Measurements from ENCODE around the gene TPCN2.

TPCN2 gene

DNA sequence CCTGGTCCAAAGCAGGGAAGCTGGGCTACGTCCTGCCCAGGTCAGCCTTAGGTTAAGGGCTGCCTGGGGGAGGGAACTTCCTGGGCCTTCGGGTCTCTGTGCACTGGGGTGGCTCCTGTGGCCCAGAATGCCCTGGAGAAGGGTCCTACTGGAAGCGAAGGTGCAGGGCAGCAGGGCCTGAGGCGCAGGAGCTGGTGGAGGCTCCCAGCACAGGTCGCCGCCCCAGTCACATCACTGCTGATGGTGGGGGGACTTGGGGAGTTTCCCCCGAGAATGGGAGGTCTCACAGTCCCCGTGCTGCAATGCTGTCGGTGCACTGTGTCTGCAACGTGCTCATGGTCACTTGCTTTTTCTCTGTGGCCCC is 106.2 kb downstream of the TPCN2 start:
- no peak for DNase-seq

DNA sequence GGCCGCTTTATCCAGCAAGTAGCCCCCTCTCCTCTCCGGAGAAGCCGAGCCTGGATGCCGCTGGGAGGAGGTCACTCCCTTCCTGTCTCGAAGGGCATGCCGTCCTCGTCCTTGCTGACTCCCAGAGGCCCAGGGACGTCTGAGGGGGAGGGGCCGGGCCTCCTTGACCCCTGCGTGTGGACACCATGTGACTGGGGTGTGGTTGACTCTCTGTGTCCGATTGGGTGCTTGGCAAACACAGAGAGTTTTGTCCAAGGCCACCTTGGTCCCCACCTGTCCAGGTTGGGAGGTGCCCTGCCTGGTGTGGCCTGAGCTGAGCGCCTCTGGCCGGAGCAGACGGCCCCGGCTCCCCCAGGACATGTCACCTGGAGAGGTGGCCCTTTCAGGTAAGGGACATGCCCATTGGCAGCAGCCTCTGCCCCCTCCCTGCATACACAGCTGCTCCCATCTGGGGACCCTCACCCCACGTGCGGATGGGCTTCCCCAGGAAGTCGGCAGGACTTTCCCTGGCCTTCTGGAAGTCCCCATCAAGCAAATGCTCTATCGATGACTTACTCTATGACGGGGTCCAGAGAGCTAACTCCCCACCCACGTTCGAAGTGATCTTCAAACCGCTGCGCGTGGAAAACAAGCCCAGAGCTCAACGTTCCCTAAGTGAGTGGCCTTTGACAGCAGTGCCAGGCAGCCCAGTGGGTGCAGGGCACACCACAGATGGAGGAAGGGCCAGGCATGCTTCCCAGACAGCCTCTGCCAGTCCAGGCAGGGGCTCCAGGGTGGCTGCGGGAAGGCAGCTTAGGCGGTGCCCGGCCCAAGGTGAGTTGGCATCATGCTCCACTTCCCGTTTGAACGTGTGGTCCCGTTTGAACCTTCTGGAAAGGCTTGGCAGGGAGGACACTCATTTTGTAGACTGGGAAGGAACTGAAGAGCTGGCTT is 106.8 kb downstream of the TPCN2 start, which contains the start of gene SMIM38:
TSS of gene SMIM38 (plus strand) at position 634 of the 933 bp plus-strand sequence. CDS start 1,912 bp downstream, outside the sequence.
- no peak for DNase-seq

DNA sequence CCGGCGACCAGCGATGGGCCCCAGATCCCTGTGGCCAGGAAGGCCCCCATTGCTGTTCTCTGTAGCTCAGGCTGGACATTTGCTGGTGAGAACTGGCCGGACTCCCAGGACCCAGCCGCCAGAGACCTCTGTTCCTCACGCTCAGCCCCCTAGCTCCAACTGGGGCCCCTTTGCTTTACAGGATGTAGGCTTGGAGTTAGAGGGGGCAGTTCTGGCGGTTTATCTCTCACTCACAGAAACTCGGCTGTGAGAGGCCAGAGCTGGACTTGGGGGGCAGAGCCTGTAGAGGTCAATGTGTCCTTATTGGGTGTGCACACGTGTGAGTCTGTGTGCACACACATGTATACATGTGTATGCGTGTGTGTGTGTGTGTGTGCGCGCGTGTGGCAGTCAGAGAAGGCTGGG is 107.5 kb downstream of the TPCN2 start:
- peak; percentile 56 for DNase-seq

DNA sequence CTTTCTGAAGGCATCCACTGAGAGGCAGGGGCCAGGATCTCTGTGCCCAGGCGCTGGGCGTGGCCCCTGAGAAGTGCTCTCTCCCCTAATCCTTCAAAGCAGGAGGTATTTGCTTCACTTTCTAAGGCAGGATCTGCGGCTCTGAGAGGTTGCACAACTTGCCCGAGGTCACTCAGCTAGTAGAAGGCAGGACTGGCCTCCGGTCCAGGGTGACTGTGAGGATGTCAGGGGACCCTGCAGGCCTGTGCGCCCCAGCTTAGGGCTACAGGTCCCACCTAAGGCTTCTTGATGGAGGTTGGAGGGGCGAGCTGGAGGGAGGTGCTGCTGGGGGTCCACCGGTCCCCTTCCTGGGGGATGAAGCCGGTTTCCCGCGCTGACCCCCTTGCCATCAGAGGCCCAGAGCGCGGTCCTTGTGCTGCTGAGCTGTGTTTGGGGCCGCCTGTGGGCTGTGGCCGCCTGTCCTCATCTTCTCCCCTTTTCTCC is 108.0 kb downstream of the TPCN2 start:
- DNase-seq, result no peak

DNA sequence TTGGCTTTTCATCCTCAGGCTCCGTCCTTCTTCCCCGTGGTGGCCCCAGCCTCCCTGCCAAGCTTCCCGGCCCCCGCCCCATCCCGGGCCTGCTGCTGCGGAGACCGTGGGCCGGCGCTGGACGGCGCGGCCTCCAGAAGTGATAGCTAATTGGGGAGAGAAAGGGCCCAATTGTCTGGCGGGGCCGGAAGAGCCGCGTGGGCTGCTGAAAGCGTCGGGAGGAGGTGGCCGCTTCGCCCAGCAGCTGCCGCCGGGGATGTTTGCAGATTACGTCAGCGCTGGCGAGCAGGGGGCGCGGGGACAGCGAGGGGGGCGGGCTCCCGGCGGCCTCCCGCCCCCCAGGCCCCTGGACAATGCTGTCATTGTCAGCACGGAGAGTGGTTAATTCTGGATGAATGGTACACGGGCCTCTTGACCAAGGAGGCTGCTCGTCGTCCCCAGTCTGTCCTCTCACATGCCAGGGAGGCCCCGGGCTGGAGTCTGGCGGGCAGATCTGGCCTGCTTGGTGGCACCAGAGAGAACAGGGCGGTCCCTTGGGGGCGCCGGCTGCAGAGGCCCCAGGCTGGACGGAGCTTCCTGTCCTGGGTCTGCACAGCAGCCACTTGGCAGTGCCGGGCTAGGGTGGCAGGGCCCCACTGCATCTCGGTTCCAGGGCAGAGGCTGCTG is 108.6 kb downstream of the TPCN2 start:
- peak; percentile 87 for DNase-seq

DNA sequence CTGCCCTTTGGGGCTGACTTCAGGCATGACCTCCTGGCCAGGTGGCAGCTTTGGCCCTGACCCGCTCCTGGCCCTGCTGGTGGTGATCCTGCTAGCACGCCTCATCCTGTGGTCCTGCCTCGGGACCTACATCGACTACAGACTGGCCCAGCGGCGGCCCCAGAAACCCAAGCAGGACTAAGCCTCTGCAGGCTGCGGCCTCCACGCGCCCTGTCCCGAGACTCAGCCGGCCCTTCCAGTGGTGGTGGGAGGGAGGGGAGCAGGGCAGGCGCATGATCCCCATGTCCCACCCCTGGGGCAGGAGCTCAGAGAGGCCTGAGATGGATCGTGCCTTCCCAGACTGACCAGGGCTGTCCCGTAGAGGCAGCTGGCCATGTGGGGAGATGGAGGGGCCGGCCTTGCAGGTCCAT is 109.1 kb downstream of the TPCN2 start:
- no peak for DNase-seq

DNA sequence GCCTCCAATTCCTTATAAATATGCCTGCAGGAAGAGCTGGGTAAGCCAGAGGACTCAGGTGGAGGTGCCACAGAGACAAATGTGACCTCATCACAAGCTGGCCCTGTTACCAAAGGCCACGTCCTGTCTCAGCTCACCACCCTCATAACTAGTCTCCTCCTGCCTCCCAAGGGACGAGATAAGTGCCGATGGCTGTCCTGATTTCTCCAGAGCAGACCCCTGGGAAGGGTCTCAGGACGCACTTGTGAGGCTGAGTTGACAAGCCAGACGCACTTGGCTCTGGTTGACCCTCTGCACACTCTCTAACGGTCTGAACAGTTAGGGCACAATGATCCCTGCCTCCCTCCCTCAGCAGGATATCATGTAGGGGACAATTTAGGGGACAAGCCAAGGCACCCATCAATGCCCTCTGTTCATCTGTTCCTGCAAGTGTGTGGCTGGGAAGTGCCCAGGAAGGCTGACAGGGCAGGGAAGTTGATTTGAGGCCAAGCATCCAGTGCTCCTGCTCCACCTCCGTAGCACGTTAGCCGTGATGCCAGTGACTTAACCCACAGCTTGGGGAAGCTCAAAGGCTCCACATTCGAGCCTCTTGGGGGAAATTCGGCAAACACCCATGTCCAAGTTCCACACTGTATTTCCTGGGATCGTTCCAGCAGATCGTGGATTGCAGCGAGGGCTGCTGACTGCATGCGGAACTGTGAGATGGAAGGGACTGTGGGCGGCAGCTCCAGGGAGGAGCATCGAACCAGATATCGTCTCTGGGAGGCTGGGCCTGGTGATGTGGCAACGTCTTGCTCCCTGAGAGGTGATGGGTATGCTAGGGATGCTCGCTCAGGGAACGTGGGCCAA is 109.8 kb downstream of the TPCN2 start:
- no peak for DNase-seq

DNA sequence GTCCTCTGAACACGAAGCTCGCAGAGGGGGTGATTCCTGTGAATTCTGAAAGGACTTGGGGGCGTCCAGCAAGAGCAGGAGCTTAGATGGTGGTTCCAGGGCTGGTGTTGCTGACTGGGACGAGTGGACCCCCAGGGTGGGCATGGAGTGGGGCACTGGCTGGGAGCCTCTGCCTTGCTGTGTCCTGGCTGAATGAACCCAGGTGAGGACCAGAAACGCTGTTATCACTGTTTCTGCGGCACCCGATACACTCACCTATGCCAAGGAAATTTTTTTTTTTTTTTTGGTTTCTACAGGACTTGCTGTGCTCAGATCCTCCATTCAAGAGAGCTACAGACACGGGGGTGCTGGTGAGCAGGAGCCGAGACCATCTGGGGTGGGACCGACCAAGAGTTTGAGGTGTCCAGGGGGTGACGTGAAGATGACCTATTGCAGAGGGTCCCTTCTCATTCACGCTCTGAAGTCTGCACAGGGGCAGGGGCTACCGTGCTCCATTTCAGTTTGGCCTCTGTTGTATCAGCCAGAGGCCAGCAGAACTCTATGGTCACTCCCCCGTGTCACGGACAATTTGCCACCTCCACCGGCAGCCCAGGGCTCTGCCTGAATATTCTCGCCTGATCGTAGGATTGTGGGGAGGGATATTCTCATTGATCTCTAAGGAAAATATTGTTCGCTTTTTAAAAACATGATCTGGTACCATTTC is 110.6 kb downstream of the TPCN2 start:
- no peak for DNase-seq

DNA sequence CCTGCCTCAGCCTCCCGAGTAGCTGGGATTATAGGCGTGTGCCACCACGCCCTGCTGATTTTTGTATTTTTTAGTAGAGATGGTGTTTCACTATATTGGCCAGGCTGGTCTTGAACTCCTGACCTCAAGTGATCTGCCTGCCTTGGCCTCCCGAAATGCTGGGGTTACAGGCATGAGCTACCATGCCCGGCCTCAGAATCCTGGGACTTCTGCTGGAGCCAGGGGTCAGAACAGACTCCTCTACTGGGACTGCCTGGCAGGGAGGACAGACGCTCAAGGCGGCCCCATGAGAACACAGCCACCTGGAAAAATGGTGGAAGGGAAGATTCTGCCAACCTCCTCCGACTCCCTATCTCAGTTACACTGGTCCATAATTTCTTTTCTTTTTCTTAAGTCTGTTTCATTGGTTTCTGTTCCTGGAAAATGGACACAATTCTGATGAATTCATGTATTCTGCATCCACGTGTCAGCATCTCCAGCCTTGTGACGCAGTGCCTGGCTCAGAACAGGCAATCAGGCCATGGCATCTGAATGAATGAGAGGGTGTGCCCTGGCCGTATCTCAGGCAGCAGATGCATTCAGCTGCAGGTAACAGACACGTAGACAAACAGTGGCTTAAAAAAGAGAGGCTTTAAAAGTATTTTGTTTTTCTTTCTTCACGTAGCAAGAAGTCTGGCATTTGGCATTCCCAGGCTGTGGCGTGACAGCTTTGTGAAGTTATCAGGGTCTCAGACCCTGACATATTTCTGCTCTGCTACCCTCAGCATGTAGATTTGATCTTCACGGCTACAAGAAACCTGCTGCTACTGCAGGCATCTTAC is 111.8 kb downstream of the TPCN2 start:
- DNase-seq, result no peak

DNA sequence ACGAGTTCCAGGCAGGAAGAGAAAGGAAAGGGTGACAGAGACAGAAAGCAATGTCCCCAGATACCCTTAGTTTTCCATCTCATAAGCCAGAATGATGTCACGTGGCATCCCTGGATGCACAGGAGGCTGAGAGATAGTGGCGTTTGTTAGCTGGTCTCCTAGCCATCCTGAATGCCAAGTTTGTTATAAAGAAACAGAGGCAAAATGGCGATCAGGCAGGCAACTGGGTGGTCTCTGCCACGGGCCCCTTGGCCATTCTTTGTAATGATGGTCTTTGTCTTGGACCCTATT is 112.3 kb downstream of the TPCN2 start:
- DNase-seq, result no peak

DNA sequence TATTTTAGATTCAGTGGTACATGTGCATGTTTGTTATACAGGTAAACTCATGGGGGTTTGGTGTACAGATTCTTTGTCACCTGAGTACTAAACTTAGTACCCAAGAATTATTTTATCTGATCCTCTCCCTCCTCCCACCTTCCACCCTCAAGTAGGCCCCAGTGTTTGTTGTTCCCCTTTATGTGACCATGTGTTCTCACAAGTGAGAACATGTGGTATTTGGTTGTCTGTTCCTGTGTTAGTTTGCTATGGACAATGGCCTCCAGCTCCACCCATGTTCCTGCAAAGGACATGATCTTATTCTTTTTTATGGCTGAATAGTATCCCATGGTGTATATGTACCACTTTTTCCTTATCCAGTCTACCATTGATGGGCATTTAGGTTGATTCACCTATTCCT is 113.8 kb downstream of the TPCN2 start:
- no peak for DNase-seq

DNA sequence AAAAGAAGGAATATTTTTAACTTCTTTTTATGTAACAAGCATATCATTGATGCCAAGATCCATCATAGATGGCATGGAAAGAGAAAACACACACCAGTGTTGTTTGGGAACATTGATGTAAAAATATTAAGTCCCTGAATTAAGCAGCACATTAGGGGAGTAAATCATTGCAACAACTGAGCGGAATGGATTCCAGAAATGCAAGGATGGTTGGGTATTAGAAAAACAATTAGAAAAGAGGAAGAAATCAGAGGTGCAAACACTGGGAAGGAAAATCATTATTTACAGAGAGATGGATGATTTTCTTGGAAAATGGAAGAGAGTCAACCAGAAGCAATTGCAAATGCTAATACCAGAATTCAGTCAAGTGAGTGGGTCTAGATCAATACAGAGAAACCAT is 115.1 kb downstream of the TPCN2 start:
- no peak for DNase-seq

DNA sequence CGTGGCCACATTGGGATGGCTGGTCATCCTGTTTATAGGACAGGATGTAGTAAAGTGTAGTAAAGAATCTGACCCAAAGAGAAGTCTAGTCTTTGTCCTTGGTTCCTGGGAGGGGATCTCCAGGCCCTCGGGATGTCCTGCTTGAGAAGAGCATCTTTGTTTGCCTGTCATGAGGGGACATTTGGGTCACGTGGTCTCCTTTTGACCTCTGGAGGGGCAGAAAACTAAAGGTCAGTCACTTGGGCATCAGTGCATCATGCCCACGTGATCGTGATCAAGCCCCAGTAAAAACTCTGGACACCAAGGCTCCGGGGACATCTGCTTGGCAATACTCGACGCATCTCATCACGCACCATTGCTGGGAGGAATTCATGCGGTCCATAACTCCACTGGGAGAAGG is 116.1 kb downstream of the TPCN2 start:
- DNase-seq, result no peak

DNA sequence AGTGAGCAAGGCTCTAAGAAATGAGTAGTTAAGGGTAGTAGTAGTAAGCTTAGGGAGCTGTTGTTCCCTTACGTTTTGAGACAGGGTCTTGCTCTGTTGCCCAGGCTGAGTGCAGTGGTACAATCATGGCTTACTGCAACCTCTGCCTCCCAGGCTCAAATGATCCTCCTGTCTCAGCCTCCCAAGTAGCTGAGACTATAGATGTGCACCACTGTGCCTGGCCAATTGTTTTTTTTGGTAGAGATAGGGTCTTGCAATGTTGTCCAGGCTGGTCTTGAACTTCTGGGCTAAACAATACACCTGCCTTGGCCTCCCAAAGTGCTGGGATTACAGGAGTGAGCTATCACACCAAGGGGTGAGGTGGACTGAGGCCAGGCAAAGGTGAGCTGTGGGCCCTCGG is 117.0 kb downstream of the TPCN2 start:
- no peak for DNase-seq

DNA sequence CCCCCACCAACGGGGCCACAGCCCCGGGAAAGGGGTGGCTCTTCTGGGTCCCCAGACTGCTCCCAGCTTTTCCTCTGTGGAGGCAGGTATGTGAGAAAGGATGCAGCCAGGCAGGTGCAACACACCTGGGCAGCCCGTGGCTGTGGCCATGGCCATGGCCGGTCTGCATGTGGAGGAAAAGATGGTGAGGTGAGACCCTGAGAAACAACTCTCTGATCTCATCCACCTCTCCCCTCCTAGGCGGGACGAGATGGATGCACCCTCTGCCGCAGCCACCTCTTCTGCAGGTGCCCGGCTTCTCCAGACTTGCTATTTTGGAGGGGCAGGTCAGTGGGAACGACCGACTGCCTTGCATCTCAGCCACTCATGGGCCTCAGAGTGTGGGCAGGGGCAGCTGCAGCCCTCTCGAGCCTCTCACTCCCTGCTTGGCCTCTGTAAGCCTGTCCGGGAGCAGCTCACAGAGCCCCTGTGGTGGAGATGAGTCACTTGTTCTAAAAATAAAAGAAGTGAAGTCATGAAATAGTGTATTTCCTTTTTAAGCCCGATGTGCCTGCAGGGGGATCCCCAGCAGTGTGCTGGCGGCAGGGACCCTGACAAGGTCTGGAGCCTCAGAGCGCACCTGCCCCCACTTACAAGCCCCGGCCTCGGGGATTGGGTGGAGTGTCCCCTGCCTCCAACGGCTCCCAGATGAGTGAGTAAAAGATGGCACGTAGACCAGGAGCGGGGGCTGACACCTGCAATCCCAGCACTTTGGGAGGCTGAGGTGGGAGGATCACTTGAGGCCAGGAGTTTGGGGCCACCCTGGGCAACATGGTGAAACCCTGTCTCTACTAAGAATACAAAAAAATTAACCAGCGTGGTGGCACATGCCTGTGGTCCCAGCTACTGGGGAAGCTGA is 117.7 kb downstream of the TPCN2 start:
- DNase-seq, result peak; percentile 61

DNA sequence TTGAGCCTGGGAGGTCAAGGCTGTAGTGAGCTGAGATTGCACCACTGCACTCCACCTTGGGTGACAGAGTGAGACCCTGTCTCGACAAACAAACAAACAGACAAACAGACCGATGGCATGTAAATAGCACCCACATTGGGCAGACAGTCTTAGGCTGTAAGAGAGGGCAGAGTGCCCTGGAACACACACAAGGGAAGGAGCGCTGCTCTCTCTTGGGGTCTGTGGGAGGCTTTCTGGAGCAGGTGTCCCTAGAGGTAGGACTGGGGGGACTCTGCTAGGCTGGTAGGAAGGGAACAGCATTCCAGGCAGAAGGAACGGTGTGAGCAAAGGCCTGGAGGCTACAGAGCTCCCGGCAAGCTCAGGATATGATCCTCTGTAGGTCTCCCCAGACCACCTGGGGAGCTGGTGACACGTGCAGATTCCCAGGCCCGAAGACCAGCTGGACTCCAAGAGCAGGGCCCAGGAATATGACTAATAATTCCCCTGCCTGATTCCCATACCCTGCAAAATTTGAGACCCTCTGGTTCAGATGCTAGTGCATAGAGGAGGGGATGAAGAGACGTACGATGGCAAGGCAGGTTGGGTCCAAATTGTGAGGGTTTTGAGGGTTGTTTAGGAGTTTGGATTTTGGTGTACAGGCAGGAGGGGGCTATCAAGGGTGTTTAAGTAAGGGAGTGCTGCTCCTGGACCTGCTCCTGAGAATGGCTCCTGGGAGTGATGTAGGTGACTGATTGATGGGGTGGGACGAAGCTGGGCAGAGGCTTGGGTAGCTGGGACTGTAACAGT is 118.6 kb downstream of the TPCN2 start:
- no peak for DNase-seq

DNA sequence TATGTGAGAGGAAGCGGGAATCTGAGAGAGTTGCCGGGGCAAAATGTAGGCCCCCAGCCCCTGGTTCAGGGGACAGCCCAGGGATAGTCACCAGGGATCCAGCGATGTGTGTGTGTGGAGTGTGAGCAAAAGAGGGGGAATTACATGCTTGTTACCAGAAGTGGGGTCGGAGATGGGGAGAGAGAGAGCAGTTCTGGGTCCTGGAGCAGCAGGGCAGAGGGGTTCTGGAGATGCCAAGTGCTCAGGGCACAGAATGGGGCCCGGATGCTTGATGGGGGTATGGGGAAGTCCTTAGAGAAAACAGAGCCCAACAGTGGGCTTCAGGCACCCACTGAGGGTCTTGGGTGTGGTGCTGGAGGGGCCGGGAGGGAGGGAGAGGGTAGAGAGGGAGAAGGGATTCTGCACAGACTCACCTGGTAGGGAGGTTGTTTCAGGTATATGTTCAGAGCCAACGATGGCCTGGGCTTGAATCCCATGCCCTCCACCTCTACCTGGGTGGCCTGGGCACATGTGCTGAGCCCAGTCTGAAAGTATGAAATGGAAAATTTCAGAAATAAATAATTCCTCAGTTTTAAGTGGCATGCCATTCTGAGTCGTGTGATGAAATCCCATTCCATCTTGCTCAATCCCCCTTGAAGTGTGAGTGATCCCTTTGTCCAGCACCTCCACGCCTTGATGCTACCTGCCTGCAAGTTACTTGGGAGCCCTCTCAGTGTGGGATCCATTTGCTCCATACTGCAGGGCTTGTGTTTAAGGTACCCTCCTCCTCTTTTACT is 119.4 kb downstream of the TPCN2 start:
- no peak for DNase-seq

DNA sequence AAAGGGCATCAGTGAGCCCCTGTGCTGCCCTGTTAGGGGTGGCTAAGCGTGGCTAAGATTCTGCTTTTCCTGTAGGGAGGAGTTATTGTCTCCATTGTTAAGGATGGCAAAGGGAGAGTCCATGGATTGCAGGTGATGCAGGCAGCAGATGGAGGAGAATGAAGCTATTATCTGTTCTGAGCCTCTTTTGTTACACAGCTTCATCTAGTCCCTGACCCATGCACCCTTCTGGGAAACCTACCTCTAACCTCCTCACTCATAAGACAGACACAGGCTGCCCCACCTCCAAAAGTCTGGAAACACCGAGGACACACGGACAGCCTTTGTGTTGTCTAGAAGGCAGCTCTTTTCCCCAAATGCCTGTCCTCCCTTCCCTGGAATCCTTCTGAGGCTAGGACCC is 120.7 kb downstream of the TPCN2 start:
- no peak for DNase-seq

DNA sequence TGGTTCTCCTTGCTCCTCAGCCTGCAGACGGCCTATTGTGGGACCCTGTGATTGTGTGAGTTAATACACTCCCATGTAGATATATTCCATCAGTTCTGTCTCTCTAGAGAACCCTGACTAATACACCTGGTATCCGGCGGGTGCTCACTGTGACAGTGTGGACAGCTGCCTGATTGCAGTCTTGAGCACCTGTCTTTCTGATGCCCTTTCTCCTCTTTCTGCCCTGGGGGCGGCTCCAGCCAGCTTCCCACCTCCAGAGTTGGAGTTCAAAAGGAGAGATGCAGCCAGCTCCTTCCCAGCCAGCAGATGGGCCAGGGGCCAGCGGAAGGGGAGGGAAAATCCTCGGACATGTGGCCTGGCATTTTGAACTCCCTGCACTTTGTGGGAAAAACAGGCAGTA is 122.0 kb downstream of the TPCN2 start:
- DNase-seq, result no peak
